KG1 (cell line): ENCODE data around the gene TCEANC2.
"Not testable (repeated sequence)": the region's sequence is repeated elsewhere in the genome, so short reads cannot be mapped to it uniquely, and the experiment has no call there.

Experiments
- DNase-seq: peaks from one replicate; lab custom pipeline; 2025; lab: John Stamatoyannopoulos, UW

Gene TCEANC2

DNA sequence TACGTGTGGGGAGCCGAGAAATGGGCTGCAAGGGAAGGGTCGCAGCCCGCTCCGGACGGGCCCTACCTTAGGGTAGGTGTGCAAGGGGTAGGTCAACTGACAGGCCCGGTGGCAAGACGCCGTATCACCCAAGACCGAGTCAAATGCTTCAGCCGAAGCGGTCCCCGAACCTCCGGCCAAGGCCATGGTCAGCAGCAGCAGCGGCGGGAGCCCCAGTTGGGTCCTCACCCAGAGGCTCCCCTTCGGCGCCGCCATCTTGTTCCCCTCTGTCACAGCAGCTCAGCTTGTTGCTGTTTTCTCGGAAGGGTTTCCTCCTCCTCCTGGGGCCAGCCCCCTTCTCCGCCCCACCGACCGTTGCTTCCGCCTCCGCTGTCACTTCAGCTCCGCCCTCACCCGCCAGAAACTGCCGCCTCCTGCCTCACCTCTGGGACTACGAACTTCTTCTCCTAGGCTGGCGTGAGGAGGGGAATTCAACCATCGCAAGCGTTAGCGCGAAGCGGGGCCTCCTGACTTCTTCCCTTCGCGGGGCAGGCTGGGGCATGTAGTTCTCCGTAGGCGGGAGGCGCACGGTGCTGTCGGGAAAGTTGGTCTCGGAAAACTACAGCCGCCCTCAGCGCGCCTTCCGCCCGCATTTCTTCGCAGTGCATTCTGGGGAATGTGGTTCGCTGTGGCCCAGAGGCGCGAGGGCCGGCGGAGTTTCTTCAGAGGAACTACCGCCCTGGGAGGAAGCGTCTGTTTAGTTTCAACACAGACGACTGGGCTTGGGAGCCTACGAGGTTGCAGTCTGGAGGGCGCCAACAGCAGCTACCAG, at the start of gene TCEANC2, which contains the start of gene TMEM59:
TCEANC2 (plus strand) TSS at position 675 of the 811 bp plus-strand sequence. CDS start 815 bp downstream, outside the sequence.
TMEM59 (minus strand) TSS at position 271 of the 811 bp plus-strand sequence; CDS start at position 255, 16 bp downstream.
- DNase-seq: peak; percentile 94

DNA sequence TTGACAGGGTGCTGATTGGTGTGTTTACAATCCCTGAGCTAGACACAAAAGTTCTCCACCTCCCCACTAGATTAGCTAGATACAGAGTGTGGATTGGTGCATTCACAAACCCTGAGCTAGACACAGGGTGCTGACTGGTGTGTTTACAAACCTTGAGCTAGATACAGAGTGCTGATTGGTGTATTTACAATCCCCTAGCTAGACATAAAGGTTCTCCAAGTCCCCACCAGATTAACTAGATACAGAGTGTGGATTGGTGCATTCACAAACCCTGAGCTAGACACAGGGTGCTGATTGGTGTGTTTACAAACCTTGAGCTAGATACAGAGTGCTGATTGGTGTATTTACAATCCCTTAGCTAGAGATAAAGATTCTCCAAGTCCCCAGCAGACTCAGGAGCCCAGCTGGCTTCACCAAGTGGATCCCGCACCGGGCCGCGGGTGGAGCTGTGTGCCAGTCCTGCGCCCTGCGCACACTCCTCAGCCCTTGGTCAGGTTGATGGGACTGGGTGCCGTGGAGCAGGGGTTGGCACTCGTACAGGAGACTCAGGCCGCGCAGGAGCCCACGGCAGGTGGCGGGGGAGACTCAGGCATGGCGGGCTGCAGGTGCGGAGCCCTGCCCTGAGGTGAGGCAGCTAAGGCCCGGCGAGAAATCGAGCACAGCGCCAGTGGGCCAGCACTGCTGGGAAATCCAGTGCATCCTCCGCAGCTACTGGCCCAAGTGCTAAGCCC, 49.5 kb upstream of the TCEANC2 start:
- DNase-seq: not testable (repeated sequence)

DNA sequence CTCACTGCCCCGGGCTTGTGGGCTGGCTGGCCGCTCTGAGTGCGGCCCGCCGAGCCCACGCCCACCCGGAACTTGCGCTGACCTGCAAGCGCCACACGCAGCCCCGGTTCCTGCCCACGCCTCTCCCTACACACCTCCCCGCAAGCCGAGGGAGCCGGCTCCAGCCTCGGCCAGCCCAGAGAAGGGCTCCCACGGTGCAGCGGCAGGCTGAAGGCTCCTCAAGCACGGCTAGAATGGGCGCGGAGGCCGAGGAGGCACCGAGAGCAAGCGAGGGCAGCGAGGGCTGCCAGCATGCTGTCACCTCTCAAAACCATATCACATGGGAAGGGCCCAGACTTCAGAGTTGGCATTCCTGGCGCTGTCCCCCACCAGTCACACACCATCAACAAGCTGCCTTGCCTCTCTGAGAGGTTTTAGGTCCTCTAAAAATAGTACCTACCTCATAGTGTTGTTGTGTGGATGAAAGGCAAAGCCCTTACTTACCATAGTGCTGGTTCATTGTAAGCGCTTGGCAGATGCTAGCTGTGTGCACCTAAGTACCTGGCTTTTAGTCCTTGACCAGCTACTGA, 48.8 kb upstream of the TCEANC2 start:
- DNase-seq: no peak

GRCh38 chr1:54006508-54006907, 46.9 kb upstream of the TCEANC2 start:
- DNase-seq: no peak

DNA sequence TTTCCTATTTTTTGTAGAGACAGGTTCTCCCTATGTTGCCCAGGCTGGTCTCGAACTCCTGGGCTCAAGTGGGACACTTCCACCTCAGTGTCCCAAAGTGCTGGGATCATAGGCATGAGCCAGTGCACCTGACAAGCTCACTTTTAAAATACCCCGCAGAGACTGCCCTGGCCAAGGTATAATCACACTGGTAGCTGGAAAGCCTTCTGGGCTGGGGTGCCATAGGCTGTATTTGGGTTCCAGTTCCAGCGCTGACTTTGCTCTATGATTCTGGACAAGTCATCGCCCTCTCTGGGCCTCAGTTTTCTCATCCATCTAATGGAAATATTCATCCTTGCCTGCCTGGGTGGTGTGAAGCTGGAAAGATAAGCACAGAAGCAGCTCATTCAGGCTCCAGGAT, 45.8 kb upstream of the TCEANC2 start:
- DNase-seq: no peak

GRCh38 chr1:54008876-54009275, 44.5 kb upstream of the TCEANC2 start:
- no peak for DNase-seq

GRCh38 chr1:54009406-54009805, 44.0 kb upstream of the TCEANC2 start:
- no peak for DNase-seq

- DNase-seq: no peak
These were observed 42.8 kb upstream of the TCEANC2 start for GRCh38 chr1:54010415-54011117.

DNA sequence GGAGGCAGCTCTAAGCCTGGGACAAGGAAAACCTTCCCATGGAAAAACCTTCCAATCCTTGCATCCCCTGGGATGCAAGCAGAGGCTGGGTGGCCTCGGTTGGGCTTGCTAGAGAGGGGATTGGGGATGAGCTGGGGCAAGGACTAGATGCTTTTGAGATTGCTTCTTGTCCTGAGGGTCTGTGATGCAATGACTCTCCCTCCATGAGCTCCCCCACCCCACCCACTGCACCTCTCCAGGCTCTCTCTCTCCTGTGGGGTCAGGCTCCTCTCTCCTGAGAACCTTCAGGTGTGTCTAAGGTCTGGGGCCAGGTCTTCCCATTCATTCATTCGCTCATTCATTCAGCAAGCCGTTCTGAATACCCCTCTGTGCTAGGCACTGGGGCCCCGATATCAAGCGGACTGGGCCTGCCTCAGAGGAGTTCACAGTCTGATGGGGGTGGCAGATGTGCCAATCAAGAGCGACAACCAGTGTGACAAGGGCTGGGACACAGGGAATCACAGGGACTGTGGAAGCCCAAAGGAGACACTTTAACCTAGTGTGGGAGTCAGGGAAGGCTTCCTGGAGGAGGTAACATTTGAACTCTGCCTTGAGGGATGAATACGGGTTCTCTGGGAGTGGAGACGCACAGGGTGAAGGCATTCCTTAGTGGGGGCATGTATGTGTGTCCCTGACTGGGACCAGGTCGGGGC, 41.9 kb upstream of the TCEANC2 start:
- no peak for DNase-seq

DNA sequence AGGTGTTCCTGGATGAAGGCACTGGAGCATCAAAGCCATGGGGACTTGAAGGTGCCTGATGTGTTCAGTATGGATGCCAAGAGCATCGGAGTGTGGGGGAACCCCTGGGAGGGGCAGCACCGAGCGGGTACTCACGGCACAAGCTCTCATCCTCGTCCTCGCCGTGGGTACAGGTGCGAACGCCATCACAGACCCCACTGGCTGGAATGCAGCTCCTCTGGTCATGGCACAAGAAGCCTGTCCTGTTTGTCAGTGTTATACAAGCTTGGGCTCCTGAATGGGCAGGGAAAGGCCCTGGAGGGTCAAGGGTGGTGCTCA, 41.4 kb upstream of the TCEANC2 start:
- no peak for DNase-seq

- DNase-seq: no peak
These were observed 40.5 kb upstream of the TCEANC2 start for GRCh38 chr1:54012863-54013262.

GRCh38 chr1:54013393-54014008, 39.9 kb upstream of the TCEANC2 start:
- DNase-seq: no peak

DNA sequence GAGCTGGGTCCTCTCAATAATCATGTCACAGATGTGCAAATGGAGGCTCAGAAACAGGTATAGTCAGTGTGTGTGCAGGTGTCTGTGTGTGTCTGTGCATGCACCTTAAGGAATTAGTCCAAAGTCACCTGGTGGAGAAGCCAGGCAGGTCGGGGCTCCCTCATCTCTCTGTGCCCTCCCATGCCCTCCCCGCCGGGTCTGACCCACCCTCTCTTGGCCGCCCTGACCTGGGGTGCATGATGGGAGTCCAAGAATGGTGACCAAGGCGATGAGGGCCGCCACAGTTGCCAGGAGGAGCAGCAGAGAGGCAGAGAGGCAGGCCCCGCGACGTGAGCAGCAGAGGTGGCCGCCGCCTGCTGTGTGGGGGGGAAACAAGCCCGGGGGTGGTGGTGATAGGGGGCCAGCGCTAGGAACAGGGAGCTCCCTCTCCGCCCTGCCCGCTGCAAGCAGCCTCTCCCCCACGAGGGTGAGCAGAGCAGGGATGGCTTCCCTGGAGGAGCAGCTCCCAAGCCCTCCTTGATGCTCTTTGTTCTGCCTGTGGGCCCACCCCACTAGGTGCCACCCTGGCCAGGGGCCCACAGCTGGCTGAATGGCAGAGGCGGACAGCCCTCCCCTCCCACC, 39.3 kb upstream of the TCEANC2 start:
- DNase-seq: no peak

DNA sequence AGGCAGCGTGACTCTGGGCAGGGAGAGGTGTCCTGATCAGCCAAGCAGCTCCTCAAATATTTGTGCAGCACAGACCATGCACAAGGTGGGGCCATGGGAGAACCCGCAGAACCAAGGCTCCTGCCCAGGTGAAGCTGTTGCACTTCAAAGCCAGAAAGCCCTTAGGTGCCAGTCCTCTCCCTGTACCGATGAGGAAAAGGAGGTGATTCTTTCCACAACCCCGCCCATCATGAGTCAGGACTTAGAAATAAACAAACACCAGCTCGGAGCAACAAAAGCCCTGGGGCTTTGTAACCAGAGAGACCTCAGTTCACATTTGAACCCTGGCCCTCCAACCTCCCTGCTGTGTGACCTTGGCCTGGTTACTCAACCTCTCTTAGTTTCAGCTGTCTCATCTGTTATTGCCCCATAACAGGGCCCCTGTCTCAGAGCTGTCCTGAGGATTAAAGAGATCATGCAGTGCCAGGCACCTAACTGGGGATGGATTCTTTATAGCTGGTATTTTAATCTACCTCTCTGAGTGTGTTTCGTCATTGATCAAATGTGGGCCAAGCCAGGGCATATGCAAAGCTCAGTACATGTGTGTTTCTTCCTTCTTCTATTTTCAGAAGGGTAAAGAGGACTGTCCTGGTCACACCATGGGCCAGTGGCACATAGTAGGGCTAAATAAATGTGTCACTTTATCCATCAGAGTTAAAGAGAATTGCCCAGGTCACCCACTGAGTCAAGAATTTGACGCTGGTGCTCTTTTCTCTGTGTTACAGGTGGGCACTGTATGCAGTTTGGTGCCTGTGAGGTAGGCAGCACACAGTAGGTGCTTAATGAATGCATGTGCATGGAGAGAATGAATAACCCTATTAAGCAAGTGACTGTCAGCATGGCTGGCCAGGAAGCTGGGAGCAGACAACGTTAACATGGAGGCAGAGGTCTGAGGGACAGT, 36.8 kb upstream of the TCEANC2 start:
- DNase-seq: no peak

DNA sequence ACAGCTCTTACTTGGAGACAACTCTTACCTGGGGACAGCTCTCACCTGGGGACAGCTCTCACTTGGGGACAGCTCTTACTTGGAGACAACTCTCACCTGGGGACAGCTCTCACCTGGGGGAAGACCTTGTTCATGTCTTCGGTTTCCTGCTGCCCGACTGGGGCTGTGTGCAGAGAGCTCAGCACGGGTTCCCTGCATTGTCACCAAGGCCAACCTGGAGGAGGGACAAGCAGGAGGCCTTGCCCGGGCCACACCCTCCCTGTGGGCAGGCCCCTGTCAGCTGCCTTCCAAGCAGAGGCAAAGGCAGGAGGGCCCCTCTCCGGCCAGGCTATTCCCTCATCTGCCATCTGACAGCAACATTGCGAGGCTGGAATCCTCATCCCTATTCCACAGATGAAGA, 35.4 kb upstream of the TCEANC2 start, which contains the start of gene LDLRAD1:
LDLRAD1 (minus strand) TSS at position 208 of the 400 bp plus-strand sequence; CDS start at position 134, 74 bp downstream.
- no peak for DNase-seq

GRCh38 chr1:54018635-54019034, 34.8 kb upstream of the TCEANC2 start:
- DNase-seq: no peak

DNA sequence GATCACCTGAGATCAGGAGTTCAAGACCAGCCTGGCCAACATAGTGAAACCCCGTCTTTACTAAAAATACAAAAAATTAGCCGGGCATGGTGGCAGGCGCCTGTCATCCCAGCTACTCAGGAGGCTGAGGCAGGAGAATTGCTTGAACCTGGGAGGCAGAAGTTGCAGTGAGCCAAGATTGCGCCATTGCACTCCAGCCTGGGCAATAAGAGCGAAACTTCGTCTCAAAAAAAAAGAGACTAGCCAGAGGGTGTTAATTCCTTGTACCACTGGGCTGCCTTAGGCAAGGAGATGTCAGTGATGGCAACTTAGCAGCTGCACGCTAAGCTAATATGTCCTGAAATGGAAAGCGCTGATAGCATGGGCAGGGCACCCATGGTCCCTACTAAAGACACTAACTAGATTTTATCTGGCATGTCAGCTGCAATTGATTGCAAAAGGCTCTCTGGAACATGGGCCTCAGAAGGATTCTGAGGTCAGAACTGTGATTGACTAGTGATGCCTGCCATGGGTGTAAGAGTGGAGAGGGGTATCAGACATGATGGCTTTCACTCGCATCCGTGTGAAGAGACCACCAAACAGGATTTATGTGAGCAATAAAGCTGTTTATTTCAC, 33.7 kb upstream of the TCEANC2 start:
- not testable (repeated sequence) for DNase-seq

GRCh38 chr1:54024358-54024757, 29.1 kb upstream of the TCEANC2 start:
- no peak for DNase-seq

DNA sequence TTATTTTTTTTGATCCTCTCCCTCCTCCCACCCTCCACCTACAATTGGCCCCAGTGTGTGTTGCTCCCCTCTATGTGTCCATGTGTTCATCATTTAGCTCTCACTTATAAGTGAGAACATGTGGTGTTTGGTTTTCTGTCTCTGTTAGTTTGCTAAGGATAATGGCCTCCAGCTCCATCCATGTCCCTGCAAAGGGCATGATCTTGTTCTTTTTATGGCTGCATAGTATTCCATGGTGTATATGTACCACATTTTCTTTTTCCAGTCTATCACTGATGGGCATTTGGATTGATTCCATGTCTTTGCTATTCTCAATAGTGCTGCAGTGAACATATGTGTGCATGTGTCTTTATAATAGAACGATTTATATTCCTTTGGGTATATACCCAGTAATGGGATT, 28.6 kb upstream of the TCEANC2 start:
- not testable (repeated sequence) for DNase-seq
